Mononuclear cell (primary cell): ENCODE measurements around the gene SCARF2. TPM values are rescaled to one million over a fixed set of nuclear protein-coding genes. Genes with fewer than 3 reads are reported as not detected.
"Not testable (repeated sequence)": the region's sequence is repeated elsewhere in the genome, so short reads cannot be mapped to it uniquely, and the experiment has no call there.

ENCODE experiments used
- H3K27me3 ChIP-seq: 2 replicates; pipeline ENCODE4 v1.6.0; 2011; ENCODE audit warnings: low read length, control low read depth; ENCODE audit not compliant: insufficient read depth
- H3K4me1 ChIP-seq: 2 replicates; pipeline ENCODE4 v1.5.1; 2011; ENCODE audit warnings: mild to moderate bottlenecking, low read length, control low read depth; ENCODE audit not compliant: insufficient read depth
- H3K4me3 ChIP-seq: 2 replicates; pipeline ENCODE4 v1.5.1; 2011; ENCODE audit warnings: mild to moderate bottlenecking, low read length, moderate library complexity
- H3K9me3 ChIP-seq: 2 replicates; pipeline ENCODE4 v1.5.1; 2011; ENCODE audit warnings: low read depth, mild to moderate bottlenecking, control low read depth, low read length
- total RNA-seq: library from RNA; depleted of rRNA; stranded (reverse); fragments of >200 nt; gene quantifications from one replicate; pipeline ENCODE4 v1.2.3, GENCODE V29; 2012

Gene SCARF2
- total RNA-seq, 1 donor: 1.6 TPM

DNA sequence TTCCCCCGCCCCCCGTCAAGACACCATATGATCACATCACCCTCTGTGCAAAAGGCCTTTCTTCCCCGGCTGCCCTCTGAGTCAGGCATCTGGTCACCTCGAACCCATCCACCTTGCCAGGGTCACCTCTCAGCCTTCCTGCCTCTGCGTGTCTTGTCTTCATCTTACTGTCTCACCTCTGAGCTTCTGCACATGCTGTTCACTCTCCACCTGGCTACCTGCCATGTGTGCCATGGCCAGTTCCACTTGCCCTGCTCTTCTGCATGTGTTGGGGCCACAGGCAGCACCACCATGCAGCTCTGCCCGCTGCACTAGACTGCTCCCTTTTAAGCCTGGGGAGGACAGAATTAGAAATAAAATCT is 33.9 kb downstream of the SCARF2 start:
- Histone ChIP-seq H3K4me3 (no peak overlapping the region), H3K9me3 (no peaks in the 10 kb centered on the region), H3K4me1 (no peaks in the 10 kb centered on the region), H3K27me3 (no peaks in the 10 kb centered on the region)

DNA sequence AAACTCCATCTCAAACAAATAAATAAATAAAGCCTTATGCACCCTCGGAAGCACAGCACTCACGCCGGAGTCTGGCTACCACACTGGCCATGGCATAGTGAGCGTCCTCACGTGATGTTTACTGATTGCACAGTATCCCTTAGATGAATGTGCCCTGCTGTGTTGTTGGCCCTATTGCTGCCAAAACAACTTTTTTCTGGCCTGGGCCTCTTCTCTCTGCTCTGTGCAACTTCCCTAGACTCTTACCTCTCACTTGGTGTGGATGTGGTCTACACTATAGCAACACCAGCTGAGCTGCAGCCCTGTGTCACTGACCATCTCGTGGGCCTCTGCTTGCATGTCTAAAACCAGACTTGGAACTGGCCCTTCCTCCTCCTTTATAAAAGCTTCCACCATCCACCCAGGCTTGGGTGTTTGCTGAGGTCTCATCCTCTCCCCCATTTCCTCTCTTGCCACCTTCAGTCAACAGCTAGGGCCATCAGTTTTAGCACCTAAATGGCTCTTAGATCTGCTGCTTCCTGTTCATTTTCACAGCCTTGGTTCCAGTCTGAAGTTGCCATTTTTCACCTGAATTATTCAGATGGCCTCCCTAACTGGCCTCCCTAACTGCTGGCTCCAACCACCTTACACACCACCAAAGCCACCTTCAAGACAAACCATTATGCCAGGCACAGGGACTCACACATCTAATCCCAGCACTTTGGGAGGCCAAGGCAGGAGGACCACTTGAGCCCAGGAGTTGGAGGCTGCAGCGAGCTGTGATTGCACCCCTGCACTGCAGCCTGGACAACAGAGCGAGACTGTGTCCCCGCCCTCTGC is 34.5 kb downstream of the SCARF2 start:
- no peaks in the 10 kb centered on the region for H3K4me1 ChIP-seq
- no peak overlapping the region for H3K4me3 ChIP-seq
- no peaks in the 10 kb centered on the region for H3K27me3 ChIP-seq
- H3K9me3 ChIP-seq: no peaks in the 10 kb centered on the region

DNA sequence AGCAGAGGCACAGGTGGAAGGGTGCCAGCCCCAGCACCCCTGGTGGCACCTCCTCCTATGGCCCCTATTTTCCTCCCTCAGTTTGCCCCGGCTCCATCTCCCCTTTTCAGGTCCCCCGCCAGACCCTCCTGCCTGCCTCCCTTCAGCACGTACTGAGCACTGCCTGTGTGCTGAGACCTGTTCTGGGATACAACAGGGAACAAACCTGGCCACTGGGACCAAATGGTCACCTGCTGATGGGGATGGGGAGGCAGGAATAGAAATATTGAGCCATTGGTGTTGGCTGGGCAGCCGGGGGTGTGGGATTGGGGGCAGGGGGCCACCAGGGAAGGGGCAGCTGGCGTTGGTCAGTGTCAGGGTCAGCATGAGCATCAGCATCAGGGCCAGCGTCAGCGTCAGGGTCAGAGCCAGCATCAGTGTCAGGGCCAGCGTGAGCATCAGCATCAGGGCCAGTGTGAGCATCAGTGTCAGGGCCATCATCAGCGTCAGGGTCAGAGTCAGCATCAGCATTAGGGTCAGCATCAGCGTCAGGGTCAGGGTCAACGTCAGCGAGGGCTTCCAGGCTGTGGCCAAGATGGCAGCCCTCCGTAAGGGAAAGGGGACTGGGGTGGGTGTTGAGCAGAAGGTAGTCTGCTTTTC is 36.1 kb downstream of the SCARF2 start:
- Histone ChIP-seq H3K4me3 (no peak overlapping the region), H3K9me3 (no peaks in the 10 kb centered on the region), H3K4me1 (no peaks in the 10 kb centered on the region), H3K27me3 (no peaks in the 10 kb centered on the region)

DNA sequence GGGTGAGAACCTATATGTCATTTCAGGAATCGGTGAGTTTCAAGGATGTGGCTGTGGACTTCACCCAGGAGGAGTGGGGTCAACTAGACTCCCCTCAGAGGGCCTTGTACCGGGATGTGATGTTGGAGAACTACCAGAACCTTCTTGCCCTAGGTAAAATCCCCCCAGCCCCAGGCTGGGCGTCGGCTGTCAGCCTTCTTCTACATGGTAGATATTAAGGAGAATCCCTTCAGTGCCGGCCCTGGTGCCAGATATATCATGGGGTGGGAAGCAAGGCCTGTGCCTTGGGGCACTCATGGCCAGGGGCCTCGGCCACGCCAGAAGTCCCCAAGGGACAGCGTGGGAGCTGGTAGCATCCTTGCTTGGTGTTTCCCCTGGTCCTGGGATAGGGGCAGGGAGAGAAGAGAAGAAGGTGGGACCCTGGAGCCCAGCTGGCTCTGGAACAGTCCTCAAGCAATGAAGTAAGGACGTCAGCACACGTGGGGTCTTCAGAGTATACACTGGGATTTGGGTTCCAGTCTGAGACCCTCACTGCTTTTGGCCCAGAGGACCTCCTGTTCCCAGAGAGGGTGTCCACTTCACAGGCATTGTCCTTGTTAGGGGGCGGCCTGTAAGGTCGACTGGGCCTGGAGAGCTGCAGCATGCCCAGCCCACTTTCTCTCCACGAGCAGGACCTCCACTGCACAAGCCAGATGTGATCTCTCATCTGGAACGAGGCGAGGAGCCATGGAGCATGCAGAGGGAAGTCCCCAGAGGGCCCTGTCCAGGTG is 36.8 kb downstream of the SCARF2 start:
- H3K4me3 ChIP-seq: no peak overlapping the region
- no peaks in the 10 kb centered on the region for H3K9me3 ChIP-seq
- peaks cover 4% of the 10 kb centered on the region for H3K4me1 ChIP-seq
- H3K27me3 ChIP-seq: no peaks in the 10 kb centered on the region

DNA sequence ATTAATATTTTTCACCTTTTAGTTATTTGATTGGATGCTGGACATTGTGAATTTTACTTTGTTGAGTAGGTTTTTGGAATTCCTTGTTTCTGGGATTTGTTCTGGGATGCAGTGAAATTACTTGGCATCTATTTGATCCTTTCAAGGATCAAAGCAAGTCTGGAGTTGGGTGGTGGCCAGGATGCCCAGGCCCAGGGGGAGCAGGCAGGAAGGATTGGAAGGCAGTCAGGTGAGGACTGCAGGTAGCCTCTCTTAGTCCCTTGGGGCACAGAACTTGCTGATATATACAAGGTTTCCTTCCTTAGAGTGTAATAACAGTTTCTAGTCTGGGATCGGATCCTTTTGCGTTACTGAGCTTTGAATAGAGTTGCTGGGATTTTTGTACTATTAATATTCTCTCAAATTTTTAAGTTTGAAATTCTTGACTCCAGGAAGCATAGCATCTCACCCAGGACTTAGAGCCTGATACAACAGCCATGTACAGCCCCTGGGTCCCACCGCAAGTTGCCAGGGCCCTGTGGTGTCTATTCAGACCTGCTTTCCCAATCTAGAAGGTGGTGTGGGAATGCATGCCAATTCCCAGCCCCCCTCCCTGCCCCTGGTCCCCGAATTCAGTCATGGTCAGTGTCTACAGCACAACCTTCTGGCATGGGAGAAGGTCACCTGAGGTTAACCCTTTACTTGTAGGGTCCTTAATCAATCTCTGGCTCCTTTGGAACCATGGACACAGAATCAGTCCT is 37.6 kb downstream of the SCARF2 start:
- Histone ChIP-seq H3K9me3 (no peaks in the 10 kb centered on the region), H3K4me3 (no peak overlapping the region), H3K4me1 (peaks cover 11% of the 10 kb centered on the region), H3K27me3 (no peaks in the 10 kb centered on the region)

DNA sequence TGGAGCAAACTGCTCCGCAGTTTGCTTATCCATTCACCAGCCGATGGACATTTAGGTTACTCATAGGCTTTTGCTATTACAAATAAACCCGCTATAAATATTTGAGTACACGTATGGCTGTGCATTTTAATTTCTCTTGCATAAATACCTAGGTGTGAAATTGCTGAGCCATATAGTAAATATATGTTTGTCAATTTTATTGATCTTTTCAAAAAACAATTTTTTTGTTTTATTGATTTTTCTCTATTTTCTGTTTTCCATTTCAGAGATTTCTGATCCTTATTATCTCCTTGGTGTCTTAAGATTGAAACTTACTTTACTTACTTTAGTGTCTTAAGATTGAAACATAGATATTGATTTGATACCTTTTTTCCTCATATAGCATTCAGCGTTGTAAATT is 39.2 kb downstream of the SCARF2 start:
- H3K4me1 ChIP-seq: peaks cover 25% of the 10 kb centered on the region
- no peak overlapping the region for H3K4me3 ChIP-seq
- H3K27me3 ChIP-seq: no peaks in the 10 kb centered on the region
- H3K9me3 ChIP-seq: no peaks in the 10 kb centered on the region

DNA sequence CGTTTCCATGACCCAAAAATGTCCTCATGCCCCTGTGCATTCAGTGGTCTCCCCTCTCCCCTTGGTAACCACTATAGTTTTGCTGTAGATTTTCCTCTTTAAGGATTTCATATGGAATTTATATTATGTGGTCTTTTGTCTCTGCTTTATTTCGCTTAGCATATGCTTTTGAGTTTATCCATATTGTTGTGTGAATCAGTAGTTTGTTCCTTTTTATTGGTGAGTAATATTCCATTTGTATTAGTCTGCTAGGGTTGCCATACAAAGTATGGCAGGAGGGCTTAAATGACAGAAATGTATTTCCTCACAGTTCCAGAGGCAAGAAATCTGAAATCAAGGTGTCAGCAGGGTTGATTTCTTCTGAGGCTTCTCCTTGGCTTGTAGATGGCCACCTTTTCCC is 40.1 kb downstream of the SCARF2 start:
- no peak overlapping the region for H3K4me3 ChIP-seq

DNA sequence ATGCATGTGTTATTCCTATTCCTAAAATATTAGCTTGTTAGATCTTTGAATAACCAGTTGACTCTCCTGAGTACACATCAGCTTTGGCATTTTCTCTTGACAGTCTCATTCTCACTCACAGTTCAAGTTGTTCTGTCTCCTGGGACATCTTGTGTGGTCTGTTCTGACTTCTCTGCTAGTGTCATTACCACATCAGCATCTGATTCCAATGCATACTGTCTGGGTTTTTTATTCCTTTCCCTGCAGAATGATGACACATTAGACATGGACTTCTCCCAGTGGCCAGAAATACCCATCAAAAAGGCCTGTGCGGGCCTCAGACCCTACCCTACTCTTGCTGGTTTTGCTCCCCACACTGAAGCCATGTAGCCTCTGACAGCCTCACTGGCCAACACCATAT is 41.0 kb downstream of the SCARF2 start:
- H3K27me3 ChIP-seq: no peaks in the 10 kb centered on the region
- peaks cover 30% of the 10 kb centered on the region for H3K4me1 ChIP-seq
- no peaks in the 10 kb centered on the region for H3K9me3 ChIP-seq
- H3K4me3 ChIP-seq: no peak overlapping the region

More for the DNA sequence above, 40.1 kb downstream of the SCARF2 start:
- peaks cover 30% of the 10 kb centered on the region for H3K4me1 ChIP-seq
- H3K27me3 ChIP-seq: no peaks in the 10 kb centered on the region
- H3K9me3 ChIP-seq: no peaks in the 10 kb centered on the region

DNA sequence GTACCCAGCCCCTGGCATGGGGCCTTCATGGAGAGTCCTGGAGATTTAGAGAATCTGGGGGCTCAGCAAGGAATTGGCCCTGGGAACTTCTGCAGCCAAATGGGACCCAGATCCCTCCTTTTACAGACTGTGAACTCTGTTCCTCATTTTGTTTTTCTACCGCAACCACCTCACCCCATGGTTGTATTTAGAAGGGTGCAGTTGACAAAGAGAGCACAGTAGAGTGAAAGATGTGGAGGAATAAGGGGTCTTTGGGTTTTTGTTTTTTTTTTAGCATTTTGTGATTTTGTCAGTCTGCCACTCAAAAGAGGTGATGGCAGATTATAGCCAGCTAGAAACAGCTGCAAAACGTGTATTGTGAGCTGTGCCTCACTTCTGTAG is 41.7 kb downstream of the SCARF2 start:
- no peak overlapping the region for H3K4me3 ChIP-seq
- no peaks in the 10 kb centered on the region for H3K9me3 ChIP-seq
- no peaks in the 10 kb centered on the region for H3K27me3 ChIP-seq
- peaks cover 30% of the 10 kb centered on the region for H3K4me1 ChIP-seq

DNA sequence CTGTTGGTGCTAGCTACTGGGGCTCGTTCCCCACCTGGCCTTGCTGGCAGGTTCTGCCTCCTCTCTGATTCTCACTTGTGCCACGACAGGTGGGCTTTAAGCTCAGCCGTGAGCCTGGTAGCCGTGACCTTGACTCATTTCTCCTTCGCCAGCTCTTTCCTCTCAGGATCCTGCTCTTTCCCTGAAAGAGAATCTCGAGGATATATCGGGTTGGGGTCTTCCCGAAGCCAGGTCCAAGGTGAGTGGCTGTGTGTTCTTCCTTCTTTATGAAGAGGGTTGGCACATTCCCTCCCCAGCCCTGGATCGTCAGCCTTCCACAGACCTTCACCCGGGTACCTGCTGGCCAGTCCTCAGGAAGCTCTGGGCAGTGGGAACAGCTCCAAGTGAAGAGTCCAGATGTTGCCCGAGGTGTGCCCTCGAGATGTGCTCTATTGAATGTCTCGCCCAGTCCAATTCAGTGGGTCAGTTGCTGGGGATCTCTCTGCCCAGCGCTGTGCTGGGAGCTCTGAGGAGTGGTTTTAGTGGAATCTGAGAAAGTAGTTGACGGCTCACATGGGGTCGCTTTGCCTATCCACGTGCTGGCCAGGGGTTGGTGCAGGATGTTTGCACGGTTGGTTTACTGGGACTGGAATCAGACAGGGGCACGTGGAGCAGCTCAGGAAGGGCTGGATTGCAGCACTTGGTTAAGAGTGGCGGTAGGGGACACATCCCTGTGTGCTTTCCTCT is 42.3 kb downstream of the SCARF2 start:
- Histone ChIP-seq H3K27me3 (no peaks in the 10 kb centered on the region), H3K4me1 (peaks cover 30% of the 10 kb centered on the region), H3K4me3 (no peak overlapping the region), H3K9me3 (no peaks in the 10 kb centered on the region)

DNA sequence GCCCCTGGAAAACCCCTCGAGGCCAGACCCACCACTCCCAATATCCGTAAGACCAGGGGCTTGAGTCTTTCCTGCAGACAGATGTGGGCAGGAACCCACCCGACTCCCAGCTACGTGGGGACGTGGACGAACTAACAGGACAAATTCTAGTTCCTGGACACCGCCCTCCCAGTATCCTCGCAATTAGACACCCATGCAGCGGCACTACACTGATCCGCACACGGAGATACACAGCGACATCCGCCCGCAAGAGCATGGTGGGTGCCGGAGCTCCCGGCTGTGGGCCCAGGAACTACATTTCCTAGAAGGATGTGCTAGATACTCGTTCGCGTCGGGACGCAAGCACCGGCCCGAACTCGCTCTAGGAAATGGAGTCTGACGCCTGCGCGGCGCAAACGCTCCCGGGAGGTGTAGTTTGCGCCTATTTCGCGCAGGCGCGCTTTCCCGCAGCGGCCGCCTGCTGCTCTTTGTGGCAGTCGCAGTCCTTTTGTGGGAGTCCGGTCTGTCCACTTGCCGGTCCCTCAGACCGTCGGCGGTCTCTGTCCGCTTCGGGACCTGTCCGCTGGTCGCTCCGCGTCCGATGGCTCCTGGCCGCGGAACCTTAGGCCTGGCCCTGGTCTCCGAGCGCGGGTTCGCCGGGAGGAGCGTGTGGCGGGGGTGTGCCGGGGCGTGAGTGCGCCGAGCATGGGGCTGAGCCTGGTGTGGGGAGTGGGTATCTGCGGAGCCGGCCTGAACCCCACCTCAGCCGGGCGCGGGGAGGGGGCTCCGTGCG is 43.7 kb downstream of the SCARF2 start, which contains the start of gene ZNF74:
ZNF74 (plus strand) TSS at position 447 of the 772 bp plus-strand sequence. CDS start 478 bp downstream, outside the sequence.
- H3K4me3 ChIP-seq: peak within 1 kb of the TSS; percentile 70
- peaks cover 30% of the 10 kb centered on the region for H3K4me1 ChIP-seq
- H3K9me3 ChIP-seq: no peaks in the 10 kb centered on the region
- no peaks in the 10 kb centered on the region for H3K27me3 ChIP-seq

DNA sequence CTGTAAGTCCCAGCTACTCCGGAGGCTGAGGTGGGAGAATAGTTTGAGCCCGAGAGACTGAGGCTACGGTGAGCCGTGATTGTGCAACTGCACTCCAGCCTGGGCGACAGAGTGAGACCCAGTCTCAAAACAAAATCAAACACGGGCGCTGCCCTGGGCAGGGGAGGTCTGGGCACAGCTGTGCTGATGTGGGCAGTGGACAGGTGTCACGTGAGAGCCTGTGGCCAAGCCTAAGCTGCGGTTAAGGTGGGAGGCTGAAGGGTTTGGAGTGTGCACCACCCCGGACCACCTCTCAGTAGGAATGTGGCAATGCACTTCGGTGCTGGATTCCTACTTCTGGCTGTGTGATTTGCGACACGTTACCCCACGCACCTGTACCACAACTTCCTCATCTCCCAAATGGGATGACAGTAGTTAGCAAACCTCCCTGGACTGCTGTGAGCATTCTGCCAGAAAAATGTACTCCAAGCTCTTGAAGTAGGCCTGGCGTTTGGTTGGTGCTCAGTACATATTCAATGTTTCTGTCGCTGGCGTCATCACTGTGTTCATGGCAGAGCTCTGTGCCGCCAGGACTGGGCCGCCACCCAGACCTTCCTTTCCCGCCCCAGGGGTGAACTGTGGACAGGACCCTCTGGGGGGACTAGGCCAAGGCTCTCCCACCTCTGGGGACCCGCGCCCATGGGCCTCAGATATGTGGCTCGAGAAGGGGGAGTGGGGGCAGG is 44.5 kb downstream of the SCARF2 start:
- H3K4me1 ChIP-seq: peaks cover 30% of the 10 kb centered on the region
- H3K27me3 ChIP-seq: no peaks in the 10 kb centered on the region
- peak overlapping the region; percentile 70 for H3K4me3 ChIP-seq
- no peaks in the 10 kb centered on the region for H3K9me3 ChIP-seq

DNA sequence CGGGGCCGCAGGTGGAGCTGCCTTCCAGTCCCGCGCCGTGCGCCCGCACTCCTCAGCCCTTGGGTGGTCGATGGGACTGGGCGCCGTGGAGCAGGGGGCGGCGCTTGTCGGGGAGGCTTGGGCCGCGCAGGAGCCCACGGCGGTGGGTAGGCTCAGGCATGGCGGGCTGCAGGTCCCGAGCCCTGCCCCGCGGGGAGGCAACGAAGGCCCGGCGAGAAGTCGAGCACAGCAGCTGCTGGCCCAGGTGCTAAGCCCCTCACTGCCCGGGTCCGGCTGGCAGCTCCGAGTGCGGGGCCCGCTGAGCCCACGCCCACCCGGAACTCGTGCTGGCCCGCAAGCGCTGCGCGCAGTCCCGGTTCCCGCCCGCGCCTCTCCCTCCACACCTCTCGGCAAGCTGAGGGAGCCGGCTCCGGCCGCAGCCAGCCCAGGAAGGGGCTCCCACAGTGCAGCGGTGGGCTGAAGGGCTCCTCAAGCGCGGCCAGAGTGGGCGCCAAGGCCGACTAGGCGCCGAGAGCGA is 45.2 kb downstream of the SCARF2 start:
- H3K4me3 ChIP-seq: not testable (repeated sequence)

More for the DNA sequence above, 45.2 kb downstream of the SCARF2 start:
- H3K9me3 ChIP-seq, H3K27me3 ChIP-seq: not testable (repeated sequence)
- peaks cover 30% of the 10 kb centered on the region for H3K4me1 ChIP-seq
